GM06990 (cell line): ENCODE data around the gene VCAN.

Experiments
- DNase-seq: peaks from one replicate; pipeline ENCODE4 v3.0.0-alpha.2; 2011; ENCODE audit not compliant: insufficient read length; ENCODE audit errors: extremely low read depth
- H3K27me3 ChIP-seq: replicated peaks from 2 replicates; pipeline ENCODE4 v1.6.0; 2011; ENCODE audit warnings: low read length; ENCODE audit not compliant: control insufficient read depth, insufficient read depth
- H3K36me3 ChIP-seq: 2 replicates; pipeline ENCODE4 v1.5.1; 2011; ENCODE audit warnings: low read length; ENCODE audit not compliant: control insufficient read depth, insufficient read depth
- H3K4me3 ChIP-seq: replicated peaks from 2 replicates; pipeline ENCODE4 v1.5.1; 2011; ENCODE audit warnings: low read depth, mild to moderate bottlenecking, control low read depth, low read length
- CTCF ChIP-seq: IDR thresholded peaks from 2 replicates; pipeline ENCODE4 v1.5.1; 2011; ENCODE audit warnings: low read length, control low read depth, mild to moderate bottlenecking, inconsistent platforms; ENCODE audit not compliant: insufficient read depth, poor library complexity, severe bottlenecking

The VCAN gene

GRCh38 chr5:83568186-83568585 lies 96.6 kb downstream of the VCAN start:
- no peak for DNase-seq
- Histone ChIP-seq H3K4me3 (no peak overlapping the region), H3K27me3 (no peaks in the 10 kb centered on the region), H3K36me3 (no peaks in the 10 kb centered on the region)
- TF ChIP-seq CTCF, result no peak

GRCh38 chr5:83570916-83571315 lies 99.4 kb downstream of the VCAN start:
- no peaks in the 10 kb centered on the region for H3K27me3 ChIP-seq
- H3K36me3 ChIP-seq, result no peaks in the 10 kb centered on the region
- no peak for DNase-seq
- H3K4me3 ChIP-seq, result no peak overlapping the region
- TF ChIP-seq CTCF, result no peak

GRCh38 chr5:83572271-83572670 lies 100.7 kb downstream of the VCAN start:
- Histone ChIP-seq H3K36me3 (no peaks in the 10 kb centered on the region), H3K27me3 (no peaks in the 10 kb centered on the region), H3K4me3 (no peak overlapping the region)
- TF ChIP-seq CTCF, result no peak
- DNase-seq, result no peak

- Histone ChIP-seq H3K4me3 (no peak overlapping the region), H3K27me3 (no peaks in the 10 kb centered on the region), H3K36me3 (no peaks in the 10 kb centered on the region)
- TF ChIP-seq CTCF, result no peak
- no peak for DNase-seq
These were observed 104.8 kb downstream of the VCAN start for GRCh38 chr5:83576341-83576740.

GRCh38 chr5:83577036-83577636 lies 105.6 kb downstream of the VCAN start:
- no peak for DNase-seq
- no peaks in the 10 kb centered on the region for H3K27me3 ChIP-seq
- no peak for TF ChIP-seq CTCF
- no peak overlapping the region for H3K4me3 ChIP-seq
- H3K36me3 ChIP-seq, result no peaks in the 10 kb centered on the region

- Histone ChIP-seq H3K4me3 (no peak overlapping the region), H3K27me3 (no peaks in the 10 kb centered on the region), H3K36me3 (no peaks in the 10 kb centered on the region)
- TF ChIP-seq CTCF, result no peak
- no peak for DNase-seq
These were observed 112.3 kb downstream of the VCAN start for GRCh38 chr5:83583859-83584258.
